Activated CD4-positive, alpha-beta T cell treated with anti-CD3 and anti-CD28 coated beads, Interleukin-2, Interleukin-6, amounts not matched to agents 100 ng/mL and 50 ng/mL, durations not matched to agents 16 hours and 8 hours (primary cell): ENCODE measurements around the gene MIER2.

Source experiments
- DNase-seq: peaks from one replicate; pipeline ENCODE4 v3.0.0-alpha.2; 2020

The MIER2 gene

GRCh38 chr19:328025-328505 is 16.5 kb downstream of the MIER2 start:
- no peak for DNase-seq

GRCh38 chr19:327291-328024 is 17.1 kb downstream of the MIER2 start:
- no peak for DNase-seq

GRCh38 chr19:326871-327270 is 17.7 kb downstream of the MIER2 start:
- no peak for DNase-seq

GRCh38 chr19:325937-326565 is 18.5 kb downstream of the MIER2 start:
- no peak for DNase-seq

GRCh38 chr19:325173-325936 is 19.2 kb downstream of the MIER2 start:
- DNase-seq = no peak

GRCh38 chr19:324716-325115 is 19.9 kb downstream of the MIER2 start:
- no peak for DNase-seq

- DNase-seq = no peak
Measured at GRCh38 chr19:322616-323015, 22.0 kb downstream of the MIER2 start.

GRCh38 chr19:318509-318774 is 26.2 kb downstream of the MIER2 start:
- no peak for DNase-seq

GRCh38 chr19:317710-318508 is 26.7 kb downstream of the MIER2 start:
- DNase-seq = no peak

GRCh38 chr19:315811-316210 is 28.8 kb downstream of the MIER2 start:
- no peak for DNase-seq

GRCh38 chr19:313988-314815 is 30.4 kb downstream of the MIER2 start:
- DNase-seq = no peak

GRCh38 chr19:313169-313987 is 31.2 kb downstream of the MIER2 start:
- DNase-seq = no peak

GRCh38 chr19:311813-312261 is 32.8 kb downstream of the MIER2 start:
- DNase-seq = no peak

GRCh38 chr19:310781-311496 is 33.7 kb downstream of the MIER2 start:
- DNase-seq = no peak

GRCh38 chr19:310141-310651 is 34.4 kb downstream of the MIER2 start:
- no peak for DNase-seq

- DNase-seq = no peak
Measured at GRCh38 chr19:309206-309565, 35.4 kb downstream of the MIER2 start.

GRCh38 chr19:308471-309205 is 36.0 kb downstream of the MIER2 start:
- DNase-seq = no peak

GRCh38 chr19:307793-308420 is 36.7 kb downstream of the MIER2 start:
- no peak for DNase-seq

- no peak for DNase-seq
Measured at GRCh38 chr19:307111-307531, 37.5 kb downstream of the MIER2 start.
